WTC11 (cell line): ENCODE data around the gene SSH2. TPM values are rescaled to one million over a fixed set of nuclear protein-coding genes. Genes with fewer than 3 reads are reported as not detected.

Source experiments
- ATAC-seq: fragments of 200-7000 bp; cut with Tn5 transposase; 2 replicates; pipeline ENCODE4 v1.10.0; 2021; ENCODE audit warnings: mild to moderate bottlenecking, moderate library complexity
- CTCF ChIA-PET: fragments of 300-600 bp; sonication (Branson Sonifier 250); formaldehyde crosslinking; loops from one replicate; lab custom pipeline; 2021; ENCODE audit warnings: antibody characterized with exemption; lab: Charles Lee
- POLR2A ChIA-PET: fragments of 350-600 bp; sonication (Branson Sonifier 250); formaldehyde crosslinking; loops from one replicate; lab custom pipeline; 2021; ENCODE audit warnings: antibody characterized with exemption; lab: Charles Lee
- DNase-seq: peaks from one replicate; pipeline ENCODE4 v3.0.0; 2021; ENCODE audit warnings: low spot score
- H3K27ac Mint-ChIP-seq: 2 replicates; pipeline ENCODE4 v1.8.0; 2021; ENCODE audit warnings: mixed read lengths
- H3K27me3 Mint-ChIP-seq: 2 replicates; pipeline ENCODE4 v1.8.0; 2021; ENCODE audit warnings: low read depth, mild to moderate bottlenecking, moderate library complexity, mixed read lengths
- H3K36me3 Mint-ChIP-seq: 2 replicates; pipeline ENCODE4 v1.8.0; 2021; ENCODE audit warnings: mixed read lengths
- H3K4me1 Mint-ChIP-seq: 2 replicates; pipeline ENCODE4 v1.8.0; 2022; ENCODE audit warnings: mixed read lengths
- H3K4me3 Mint-ChIP-seq: 2 replicates; pipeline ENCODE4 v1.8.0; 2021; ENCODE audit warnings: mild to moderate bottlenecking, moderate library complexity, mixed read lengths
- H3K9me3 Mint-ChIP-seq: 2 replicates; pipeline ENCODE4 v1.8.0; 2021; ENCODE audit warnings: mixed read lengths
- ATF3 ChIP-seq: sonication (generic); formaldehyde crosslinking; conservative IDR thresholded peaks from 2 replicates; pipeline ENCODE4 v1.8.1; 2022; ENCODE audit warnings: mild to moderate bottlenecking, missing genetic modification reagents
- CREB1 ChIP-seq: sonication (generic); formaldehyde crosslinking; IDR thresholded peaks from 2 replicates; pipeline ENCODE4 v1.8.0; 2023; ENCODE audit warnings: mild to moderate bottlenecking, missing genetic modification reagents
- E2F1 ChIP-seq: sonication (generic); formaldehyde crosslinking; IDR thresholded peaks from 2 replicates; pipeline ENCODE4 v1.8.0; 2022; ENCODE audit warnings: mild to moderate bottlenecking, missing genetic modification reagents
- E2F4 ChIP-seq: sonication (generic); formaldehyde crosslinking; IDR thresholded peaks from 2 replicates; pipeline ENCODE4 v1.8.1; 2022; ENCODE audit warnings: low read depth, mild to moderate bottlenecking, moderate library complexity, missing genetic modification reagents, borderline replicate concordance
- E2F5 ChIP-seq: sonication (generic); formaldehyde crosslinking; IDR thresholded peaks from 2 replicates; pipeline ENCODE4 v1.8.1; 2022; ENCODE audit warnings: mild to moderate bottlenecking, moderate library complexity, missing genetic modification reagents
- EMX1 ChIP-seq: fragments of 250-450 bp; sonication (Bioruptor Pico); IDR thresholded peaks from 2 replicates; pipeline ENCODE4 v1.8.0; 2021; ENCODE audit warnings: mild to moderate bottlenecking
- HMGA2 ChIP-seq: fragments of 250-450 bp; sonication (Bioruptor Pico); IDR thresholded peaks from 2 replicates; pipeline ENCODE4 v1.4.0; 2021; ENCODE audit warnings: mild to moderate bottlenecking, moderate library complexity
- MXD4 ChIP-seq: fragments of 250-450 bp; sonication (Bioruptor Pico); IDR thresholded peaks from 2 replicates; pipeline ENCODE4 v1.8.0; 2021; ENCODE audit warnings: mild to moderate bottlenecking, moderate library complexity, borderline replicate concordance
- NR2C2 ChIP-seq: sonication (generic); formaldehyde crosslinking; IDR thresholded peaks from 2 replicates; pipeline ENCODE4 v1.8.0; 2022; ENCODE audit warnings: mild to moderate bottlenecking, missing genetic modification reagents
- PREB ChIP-seq: sonication (generic); formaldehyde crosslinking; IDR thresholded peaks from 2 replicates; pipeline ENCODE4 v1.8.1; 2022; ENCODE audit warnings: mild to moderate bottlenecking, missing genetic modification reagents, moderate library complexity, borderline replicate concordance
- PRRX2 ChIP-seq: fragments of 250-450 bp; sonication (Bioruptor Pico); IDR thresholded peaks from 2 replicates; pipeline ENCODE4 v1.8.0; 2021; ENCODE audit warnings: mild to moderate bottlenecking
- ZBTB21 ChIP-seq: sonication (generic); formaldehyde crosslinking; IDR thresholded peaks from 2 replicates; pipeline ENCODE4 v1.8.1; 2023; ENCODE audit warnings: mild to moderate bottlenecking, missing genetic modification reagents, borderline replicate concordance
- ZMAT4 ChIP-seq: fragments of 250-450 bp; sonication (Bioruptor Pico); IDR thresholded peaks from 2 replicates; pipeline ENCODE4 v1.9.0; 2021; ENCODE audit warnings: mild to moderate bottlenecking
- ZNF121 ChIP-seq: sonication (generic); formaldehyde crosslinking; IDR thresholded peaks from 2 replicates; pipeline ENCODE4 v1.8.0; 2023; ENCODE audit warnings: missing genetic modification reagents
- ZNF263 ChIP-seq: sonication (generic); formaldehyde crosslinking; IDR thresholded peaks from 2 replicates; pipeline ENCODE4 v1.8.1; 2022; ENCODE audit warnings: low read depth, mild to moderate bottlenecking, moderate library complexity, missing genetic modification reagents
- ZNF423 ChIP-seq: fragments of 250-450 bp; sonication (Bioruptor Pico); IDR thresholded peaks from 2 replicates; pipeline ENCODE4 v2.1.2; 2022; ENCODE audit warnings: mild to moderate bottlenecking, moderate library complexity
- total RNA-seq: library from RNA; stranded (reverse); gene quantifications from 3 replicates; pipeline ENCODE4 v1.2.3, GENCODE V29; 2021
- TF ChIP-seq, protein P1 (sequence below): sonication (generic); formaldehyde crosslinking; IDR thresholded peaks from 2 replicates; pipeline ENCODE4 v1.8.1; 2023; ENCODE audit warnings: mild to moderate bottlenecking, missing genetic modification reagents
- TF ChIP-seq, protein P2 (sequence below): sonication (generic); formaldehyde crosslinking; IDR thresholded peaks from 2 replicates; pipeline ENCODE4 v1.8.0; 2023; ENCODE audit warnings: missing genetic modification reagents
- TF ChIP-seq, protein P3 (sequence below): fragments of 250-450 bp; sonication (Bioruptor Pico); IDR thresholded peaks from 2 replicates; pipeline ENCODE4 v1.9.0; 2021; ENCODE audit warnings: mild to moderate bottlenecking, borderline replicate concordance
- TF ChIP-seq, protein P4 (sequence below): fragments of 250-450 bp; sonication (Bioruptor Pico); IDR thresholded peaks from 2 replicates; pipeline ENCODE4 v1.9.0; 2021; ENCODE audit warnings: mild to moderate bottlenecking

SSH2 gene
- total RNA-seq, 1 experiment from 2014 or later = 14.3 TPM

DNA sequence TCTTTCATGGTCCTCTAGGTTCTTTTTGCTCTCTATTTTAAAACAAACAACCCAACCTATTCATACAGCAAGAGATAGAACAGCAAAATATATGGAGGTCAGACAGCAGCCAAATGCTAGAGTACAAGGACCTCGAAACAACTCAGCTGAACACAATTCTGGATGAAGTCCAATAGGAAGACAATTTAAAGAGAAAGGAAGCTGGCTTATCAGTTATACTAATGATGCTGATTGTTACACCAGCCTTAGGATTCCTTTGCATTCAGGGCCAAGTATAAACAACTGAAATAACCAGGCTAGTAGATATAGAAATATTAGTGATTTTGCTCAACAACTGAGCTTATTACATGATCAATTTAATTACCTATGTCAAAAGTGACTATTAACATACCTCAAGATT lies 2.5 kb downstream of the SSH2 start (continued):
- no peak for TF ChIP-seq E2F5
- TF ChIP-seq, protein P1, sequence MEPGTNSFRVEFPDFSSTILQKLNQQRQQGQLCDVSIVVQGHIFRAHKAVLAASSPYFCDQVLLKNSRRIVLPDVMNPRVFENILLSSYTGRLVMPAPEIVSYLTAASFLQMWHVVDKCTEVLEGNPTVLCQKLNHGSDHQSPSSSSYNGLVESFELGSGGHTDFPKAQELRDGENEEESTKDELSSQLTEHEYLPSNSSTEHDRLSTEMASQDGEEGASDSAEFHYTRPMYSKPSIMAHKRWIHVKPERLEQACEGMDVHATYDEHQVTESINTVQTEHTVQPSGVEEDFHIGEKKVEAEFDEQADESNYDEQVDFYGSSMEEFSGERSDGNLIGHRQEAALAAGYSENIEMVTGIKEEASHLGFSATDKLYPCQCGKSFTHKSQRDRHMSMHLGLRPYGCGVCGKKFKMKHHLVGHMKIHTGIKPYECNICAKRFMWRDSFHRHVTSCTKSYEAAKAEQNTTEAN = no peak
- no peak for TF ChIP-seq ZMAT4
- no peak for TF ChIP-seq ZBTB21

DNA sequence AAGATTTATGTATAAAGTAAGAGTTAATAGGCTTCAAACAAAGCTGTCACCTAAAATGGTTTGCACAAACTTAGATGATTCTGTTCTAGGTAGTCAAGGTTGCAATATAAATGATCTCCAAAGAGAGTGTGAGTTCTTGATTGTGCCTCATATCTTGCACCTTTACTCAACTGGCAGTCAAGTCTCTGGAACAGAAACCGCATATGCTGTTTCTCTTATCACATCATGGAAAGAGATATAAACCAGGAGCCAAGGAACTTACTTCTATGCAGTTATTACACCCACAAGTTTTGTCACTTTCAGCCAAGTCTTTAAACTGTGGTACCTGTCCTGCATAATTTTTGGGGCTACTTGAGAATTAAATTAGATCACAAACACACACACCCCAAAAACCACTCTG lies 5.2 kb downstream of the SSH2 start:
- Mint-ChIP-seq H3K27ac (no peak overlapping the region), H3K36me3 (no peaks in the 10 kb centered on the region), H3K27me3 (no peaks in the 10 kb centered on the region), H3K4me3 (no peak overlapping the region), H3K4me1 (peaks cover 12% of the 10 kb centered on the region), H3K9me3 (no peaks in the 10 kb centered on the region)
- ATAC-seq (no peak), DNase-seq (no peak)
- ChIA-PET POLR2A (no interaction called here), CTCF (no interaction called here)
- TF ChIP-seq PREB (CRISPR knock-in tag) = no peak
- TF ChIP-seq NR2C2 (CRISPR knock-in tag) = no peak
- TF ChIP-seq ZNF263 (CRISPR knock-in tag) = no peak
- TF ChIP-seq ZNF121 (CRISPR knock-in tag) = no peak
- TF ChIP-seq, protein P2, sequence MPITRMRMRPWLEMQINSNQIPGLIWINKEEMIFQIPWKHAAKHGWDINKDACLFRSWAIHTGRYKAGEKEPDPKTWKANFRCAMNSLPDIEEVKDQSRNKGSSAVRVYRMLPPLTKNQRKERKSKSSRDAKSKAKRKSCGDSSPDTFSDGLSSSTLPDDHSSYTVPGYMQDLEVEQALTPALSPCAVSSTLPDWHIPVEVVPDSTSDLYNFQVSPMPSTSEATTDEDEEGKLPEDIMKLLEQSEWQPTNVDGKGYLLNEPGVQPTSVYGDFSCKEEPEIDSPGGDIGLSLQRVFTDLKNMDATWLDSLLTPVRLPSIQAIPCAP (CRISPR knock-in tag) = no peak
- TF ChIP-seq PRRX2 = no peak
- no peak for TF ChIP-seq CREB1 (CRISPR knock-in tag)
- TF ChIP-seq ATF3 (CRISPR knock-in tag) = no peak
- no peak for TF ChIP-seq HMGA2 (CRISPR knock-in tag)
- TF ChIP-seq ZNF423 (CRISPR knock-in tag) = no peak
- TF ChIP-seq EMX1 (CRISPR knock-in tag) = no peak
- TF ChIP-seq MXD4 (CRISPR knock-in tag) = no peak
- no peak for TF ChIP-seq E2F1 (CRISPR knock-in tag)
- no peak for TF ChIP-seq E2F4
- TF ChIP-seq, protein P3, sequence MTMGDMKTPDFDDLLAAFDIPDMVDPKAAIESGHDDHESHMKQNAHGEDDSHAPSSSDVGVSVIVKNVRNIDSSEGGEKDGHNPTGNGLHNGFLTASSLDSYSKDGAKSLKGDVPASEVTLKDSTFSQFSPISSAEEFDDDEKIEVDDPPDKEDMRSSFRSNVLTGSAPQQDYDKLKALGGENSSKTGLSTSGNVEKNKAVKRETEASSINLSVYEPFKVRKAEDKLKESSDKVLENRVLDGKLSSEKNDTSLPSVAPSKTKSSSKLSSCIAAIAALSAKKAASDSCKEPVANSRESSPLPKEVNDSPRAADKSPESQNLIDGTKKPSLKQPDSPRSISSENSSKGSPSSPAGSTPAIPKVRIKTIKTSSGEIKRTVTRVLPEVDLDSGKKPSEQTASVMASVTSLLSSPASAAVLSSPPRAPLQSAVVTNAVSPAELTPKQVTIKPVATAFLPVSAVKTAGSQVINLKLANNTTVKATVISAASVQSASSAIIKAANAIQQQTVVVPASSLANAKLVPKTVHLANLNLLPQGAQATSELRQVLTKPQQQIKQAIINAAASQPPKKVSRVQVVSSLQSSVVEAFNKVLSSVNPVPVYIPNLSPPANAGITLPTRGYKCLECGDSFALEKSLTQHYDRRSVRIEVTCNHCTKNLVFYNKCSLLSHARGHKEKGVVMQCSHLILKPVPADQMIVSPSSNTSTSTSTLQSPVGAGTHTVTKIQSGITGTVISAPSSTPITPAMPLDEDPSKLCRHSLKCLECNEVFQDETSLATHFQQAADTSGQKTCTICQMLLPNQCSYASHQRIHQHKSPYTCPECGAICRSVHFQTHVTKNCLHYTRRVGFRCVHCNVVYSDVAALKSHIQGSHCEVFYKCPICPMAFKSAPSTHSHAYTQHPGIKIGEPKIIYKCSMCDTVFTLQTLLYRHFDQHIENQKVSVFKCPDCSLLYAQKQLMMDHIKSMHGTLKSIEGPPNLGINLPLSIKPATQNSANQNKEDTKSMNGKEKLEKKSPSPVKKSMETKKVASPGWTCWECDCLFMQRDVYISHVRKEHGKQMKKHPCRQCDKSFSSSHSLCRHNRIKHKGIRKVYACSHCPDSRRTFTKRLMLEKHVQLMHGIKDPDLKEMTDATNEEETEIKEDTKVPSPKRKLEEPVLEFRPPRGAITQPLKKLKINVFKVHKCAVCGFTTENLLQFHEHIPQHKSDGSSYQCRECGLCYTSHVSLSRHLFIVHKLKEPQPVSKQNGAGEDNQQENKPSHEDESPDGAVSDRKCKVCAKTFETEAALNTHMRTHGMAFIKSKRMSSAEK (CRISPR knock-in tag) = no peak
- TF ChIP-seq, protein P4, sequence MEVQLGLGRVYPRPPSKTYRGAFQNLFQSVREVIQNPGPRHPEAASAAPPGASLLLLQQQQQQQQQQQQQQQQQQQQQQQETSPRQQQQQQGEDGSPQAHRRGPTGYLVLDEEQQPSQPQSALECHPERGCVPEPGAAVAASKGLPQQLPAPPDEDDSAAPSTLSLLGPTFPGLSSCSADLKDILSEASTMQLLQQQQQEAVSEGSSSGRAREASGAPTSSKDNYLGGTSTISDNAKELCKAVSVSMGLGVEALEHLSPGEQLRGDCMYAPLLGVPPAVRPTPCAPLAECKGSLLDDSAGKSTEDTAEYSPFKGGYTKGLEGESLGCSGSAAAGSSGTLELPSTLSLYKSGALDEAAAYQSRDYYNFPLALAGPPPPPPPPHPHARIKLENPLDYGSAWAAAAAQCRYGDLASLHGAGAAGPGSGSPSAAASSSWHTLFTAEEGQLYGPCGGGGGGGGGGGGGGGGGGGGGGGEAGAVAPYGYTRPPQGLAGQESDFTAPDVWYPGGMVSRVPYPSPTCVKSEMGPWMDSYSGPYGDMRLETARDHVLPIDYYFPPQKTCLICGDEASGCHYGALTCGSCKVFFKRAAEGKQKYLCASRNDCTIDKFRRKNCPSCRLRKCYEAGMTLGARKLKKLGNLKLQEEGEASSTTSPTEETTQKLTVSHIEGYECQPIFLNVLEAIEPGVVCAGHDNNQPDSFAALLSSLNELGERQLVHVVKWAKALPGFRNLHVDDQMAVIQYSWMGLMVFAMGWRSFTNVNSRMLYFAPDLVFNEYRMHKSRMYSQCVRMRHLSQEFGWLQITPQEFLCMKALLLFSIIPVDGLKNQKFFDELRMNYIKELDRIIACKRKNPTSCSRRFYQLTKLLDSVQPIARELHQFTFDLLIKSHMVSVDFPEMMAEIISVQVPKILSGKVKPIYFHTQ (CRISPR knock-in tag) = no peak
